HEK293 (cell line): ENCODE data around the gene TSHZ2.

Source experiments
- CTCF ChIA-PET: fragments of 350-600 bp; formaldehyde crosslinking; extraction: SDS; loops from one replicate; lab custom pipeline; 2021; ENCODE audit warnings: antibody characterized with exemption; lab: Yijun Ruan, JAX
- POLR2A ChIA-PET: fragments of 300-600 bp; formaldehyde crosslinking; extraction: SDS; loops from one replicate; lab custom pipeline; 2020; ENCODE audit warnings: antibody characterized with exemption, inconsistent platforms; lab: Yijun Ruan, JAX
- H3K27ac ChIP-seq: fragments of 200-500 bp; sonication (Bioruptor generic); 2 replicates; pipeline ENCODE4 v1.5.1; 2014; ENCODE audit warnings: low read depth, low read length, control low read depth, inconsistent platforms; ENCODE audit errors: extremely low read depth
- H3K36me3 ChIP-seq, 2 experiments: fragments of 200-500 bp in 1 of 2; sonication (Bioruptor generic) in 1 of 2; 1 replicate in 1 of 2; 2 replicates in 1 of 2; pipeline ENCODE4 v1.5.1; 2014 to 2017; ENCODE audit warnings: inconsistent platforms in 2 of 2, low read length in 2 of 2; ENCODE audit not compliant: control insufficient read depth in 2 of 2, insufficient read depth in 1 of 2
- H3K4me1 ChIP-seq: fragments of 200-500 bp; sonication (Bioruptor generic); 2 replicates; pipeline ENCODE4 v1.5.1; 2014; ENCODE audit warnings: mild to moderate bottlenecking, low read length, inconsistent platforms; ENCODE audit not compliant: control insufficient read depth, insufficient read depth
- H3K4me3 ChIP-seq: 2 replicates; pipeline ENCODE4 v1.5.1; 2011; ENCODE audit warnings: low read depth, mild to moderate bottlenecking, control low read depth, low read length, moderate library complexity
- H3K9me3 ChIP-seq: fragments of 200-500 bp; sonication (Bioruptor generic); 2 replicates; pipeline ENCODE4 v1.5.1; 2014; ENCODE audit warnings: low read depth, low read length, inconsistent platforms; ENCODE audit not compliant: control insufficient read depth, insufficient read depth
- AEBP2 ChIP-seq: fragments of 450-650 bp; formaldehyde crosslinking; IDR thresholded peaks from 2 replicates; pipeline ENCODE4 v1.5.1; 2016; ENCODE audit warnings: missing biosample characterization, missing genetic modification characterization, borderline replicate concordance
- GLIS2 ChIP-seq: fragments of 450-650 bp; formaldehyde crosslinking; IDR thresholded peaks from 2 replicates; pipeline ENCODE4 v1.5.1; 2016; ENCODE audit warnings: missing biosample characterization, missing genetic modification characterization
- HOXA7 ChIP-seq: sonication (generic); formaldehyde crosslinking; IDR thresholded peaks from 2 replicates; pipeline ENCODE4 v1.8.1; 2022; ENCODE audit warnings: missing genetic modification reagents, borderline replicate concordance
- KLF17 ChIP-seq: fragments of 450-650 bp; formaldehyde crosslinking; IDR thresholded peaks from 2 replicates; pipeline ENCODE4 v1.5.1; 2016; ENCODE audit warnings: missing biosample characterization, missing genetic modification characterization
- PRDM1 ChIP-seq: fragments of 450-650 bp; formaldehyde crosslinking; IDR thresholded peaks from 2 replicates; pipeline ENCODE4; 2016; ENCODE audit warnings: missing biosample characterization, missing genetic modification characterization
- PRDM2 ChIP-seq: fragments of 450-650 bp; formaldehyde crosslinking; IDR thresholded peaks from 2 replicates; pipeline ENCODE4 v1.5.1; 2016; ENCODE audit warnings: missing biosample characterization, missing genetic modification characterization, borderline replicate concordance
- REST ChIP-seq: fragments of 450-650 bp; formaldehyde crosslinking; IDR thresholded peaks from 2 replicates; pipeline ENCODE4 v1.5.1; 2016; ENCODE audit warnings: missing biosample characterization, missing genetic modification characterization
- ZNF114 ChIP-seq: fragments of 450-650 bp; formaldehyde crosslinking; IDR thresholded peaks from 2 replicates; pipeline ENCODE4 v1.5.0; 2017; ENCODE audit warnings: missing biosample characterization, missing genetic modification characterization
- ZNF133 ChIP-seq: fragments of 450-650 bp; formaldehyde crosslinking; IDR thresholded peaks from 2 replicates; pipeline ENCODE4 v1.5.1; 2016; ENCODE audit warnings: missing biosample characterization, missing genetic modification characterization
- ZNF146 ChIP-seq: fragments of 450-650 bp; formaldehyde crosslinking; IDR thresholded peaks from 2 replicates; pipeline ENCODE4 v1.5.1; 2016; ENCODE audit warnings: missing biosample characterization, missing genetic modification characterization
- ZNF175 ChIP-seq: fragments of 450-650 bp; formaldehyde crosslinking; IDR thresholded peaks from 2 replicates; pipeline ENCODE4 v1.5.1; 2016; ENCODE audit warnings: missing biosample characterization, missing genetic modification characterization
- ZNF23 ChIP-seq: fragments of 450-650 bp; formaldehyde crosslinking; IDR thresholded peaks from 2 replicates; pipeline ENCODE4 v1.5.1; 2016; ENCODE audit warnings: missing biosample characterization, missing genetic modification characterization, borderline replicate concordance
- ZNF239 ChIP-seq: fragments of 450-650 bp; formaldehyde crosslinking; IDR thresholded peaks from 2 replicates; pipeline ENCODE4 v1.5.1; 2016; ENCODE audit warnings: missing biosample characterization, missing genetic modification characterization
- ZNF311 ChIP-seq: fragments of 450-650 bp; formaldehyde crosslinking; IDR thresholded peaks from 2 replicates; pipeline ENCODE4 v1.5.1; 2017; ENCODE audit warnings: missing biosample characterization, missing genetic modification characterization, borderline replicate concordance
- ZNF324 ChIP-seq: fragments of 450-650 bp; formaldehyde crosslinking; IDR thresholded peaks from 2 replicates; pipeline ENCODE4 v1.5.1; 2016; ENCODE audit warnings: missing biosample characterization, missing genetic modification characterization
- ZNF639 ChIP-seq: fragments of 450-650 bp; formaldehyde crosslinking; IDR thresholded peaks from 2 replicates; pipeline ENCODE4 v1.5.1; 2016; ENCODE audit warnings: missing biosample characterization, missing genetic modification characterization
- ZNF747 ChIP-seq: fragments of 450-650 bp; formaldehyde crosslinking; IDR thresholded peaks from 2 replicates; pipeline ENCODE4 v1.5.1; 2016; ENCODE audit warnings: missing biosample characterization, missing genetic modification characterization
- ZNF792 ChIP-seq: fragments of 450-650 bp; formaldehyde crosslinking; IDR thresholded peaks from 2 replicates; pipeline ENCODE4 v1.5.1; 2016; ENCODE audit warnings: missing biosample characterization, missing genetic modification characterization
- ZSCAN5A ChIP-seq: fragments of 450-650 bp; formaldehyde crosslinking; IDR thresholded peaks from 2 replicates; pipeline ENCODE4 v1.5.1; 2016; ENCODE audit warnings: missing biosample characterization, missing genetic modification characterization

The TSHZ2 gene

GRCh38 chr20:53128004-53128403, 155.8 kb downstream of the TSHZ2 start:
- Histone ChIP-seq H3K4me1 (peaks cover 10% of the 10 kb centered on the region), H3K27ac (no peak overlapping the region), H3K4me3 (no peak overlapping the region), H3K9me3 (no peaks in the 10 kb centered on the region), H3K36me3 (no peaks in the 10 kb centered on the region)
- ChIA-PET CTCF (interaction anchor here (0.7 to 1.4 kb wide), 2 partner anchors 9 to 11 kb away, joined by 3 read pairs; no protein-coding TSS in a partner anchor), POLR2A (no interaction called here)
- TF ChIP-seq ZNF133 (tag by site-specific recombination) = no peak
- TF ChIP-seq ZNF114 = no peak
- TF ChIP-seq KLF17 (tag by site-specific recombination) = no peak
- TF ChIP-seq PRDM1 (tag by site-specific recombination) = no peak
- TF ChIP-seq HOXA7 (CRISPR knock-in tag) = no peak
- TF ChIP-seq ZSCAN5A (tag by site-specific recombination) = no peak
- TF ChIP-seq ZNF175 = no peak
- TF ChIP-seq AEBP2 (tag by site-specific recombination) = no peak
- no peak for TF ChIP-seq ZNF23 (tag by site-specific recombination)
- no peak for TF ChIP-seq ZNF311 (tag by site-specific recombination)
- TF ChIP-seq ZNF239 (tag by site-specific recombination) = no peak
- TF ChIP-seq PRDM2 (tag by site-specific recombination) = no peak
- TF ChIP-seq REST (tag by site-specific recombination) = no peak
- TF ChIP-seq ZNF747 (tag by site-specific recombination) = no peak
- no peak for TF ChIP-seq GLIS2 (tag by site-specific recombination)
- no peak for TF ChIP-seq ZNF146 (tag by site-specific recombination)
- no peak for TF ChIP-seq ZNF324 (tag by site-specific recombination)
- no peak for TF ChIP-seq ZNF639
- no peak for TF ChIP-seq ZNF792 (tag by site-specific recombination)
